Activated T-cell treated with anti-CD3 and anti-CD28 coated beads for 4 hours (primary cell): Measurements from ENCODE around the gene FMN2.

Experiments used
- DNase-seq: peaks from one replicate; pipeline ENCODE4 v3.0.0-alpha.2; 2020

Gene FMN2

DNA sequence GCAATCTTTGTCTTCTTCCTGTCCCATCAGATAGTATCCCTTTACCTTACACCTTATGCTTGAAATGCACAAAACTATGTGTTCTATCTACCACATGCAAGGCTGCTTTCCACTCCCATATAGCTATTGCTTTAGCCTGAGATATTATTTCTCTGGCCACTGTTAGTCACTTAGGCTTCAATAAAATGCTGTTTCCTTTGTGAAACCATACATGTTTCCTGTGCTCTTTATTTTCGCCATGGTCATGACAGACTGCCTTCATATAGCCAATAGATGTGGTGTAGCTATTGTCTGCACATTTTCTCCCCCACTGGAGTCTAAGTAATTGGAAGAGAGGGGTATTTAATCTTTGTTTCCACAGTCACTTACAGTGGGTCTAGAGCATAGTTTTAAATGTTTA is 411.9 kb downstream of the FMN2 start:
- no peak for DNase-seq

- DNase-seq, result no peak
Observed at GRCh38 chr1:240506176-240506575, 414.5 kb downstream of the FMN2 start.

DNA sequence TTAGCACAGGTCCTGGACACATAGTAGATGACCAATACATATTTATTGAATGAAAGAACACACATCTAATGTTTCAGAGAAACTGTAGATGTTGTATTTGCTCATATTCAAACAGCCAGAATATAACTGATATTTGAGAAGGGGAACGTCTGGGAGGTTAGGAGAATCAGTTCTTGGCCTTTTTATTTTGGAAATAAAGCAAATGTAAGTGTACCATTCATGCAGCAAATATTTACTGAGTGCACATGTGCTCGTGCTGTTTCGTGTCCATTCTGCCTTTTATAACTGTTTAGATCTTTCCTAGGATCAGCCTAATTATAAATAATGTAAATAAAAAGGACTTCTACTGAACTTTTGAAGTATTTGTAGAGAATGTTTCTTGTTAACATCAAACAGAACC is 416.5 kb downstream of the FMN2 start:
- no peak for DNase-seq

- no peak for DNase-seq
Observed at GRCh38 chr1:240508950-240509349, 417.3 kb downstream of the FMN2 start.

DNA sequence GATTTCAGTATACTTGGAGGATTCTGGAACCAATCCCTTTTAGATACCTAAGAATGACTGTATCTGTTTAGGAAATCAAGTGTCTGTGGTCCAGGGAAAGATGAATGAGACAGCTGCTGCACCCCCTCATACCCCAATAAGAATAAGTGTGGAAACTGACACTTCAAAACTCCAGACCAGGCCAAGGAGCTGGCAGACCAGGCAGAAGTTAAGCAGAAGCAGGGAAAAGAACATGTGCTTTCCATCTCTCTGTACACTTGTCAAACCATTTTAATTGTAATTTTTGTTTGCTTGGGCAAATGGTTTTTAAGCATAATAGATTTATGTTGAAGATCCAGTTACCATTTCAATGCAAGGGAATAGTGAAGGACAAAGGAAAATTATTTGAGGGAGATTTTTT is 420.1 kb downstream of the FMN2 start:
- DNase-seq, result no peak

DNA sequence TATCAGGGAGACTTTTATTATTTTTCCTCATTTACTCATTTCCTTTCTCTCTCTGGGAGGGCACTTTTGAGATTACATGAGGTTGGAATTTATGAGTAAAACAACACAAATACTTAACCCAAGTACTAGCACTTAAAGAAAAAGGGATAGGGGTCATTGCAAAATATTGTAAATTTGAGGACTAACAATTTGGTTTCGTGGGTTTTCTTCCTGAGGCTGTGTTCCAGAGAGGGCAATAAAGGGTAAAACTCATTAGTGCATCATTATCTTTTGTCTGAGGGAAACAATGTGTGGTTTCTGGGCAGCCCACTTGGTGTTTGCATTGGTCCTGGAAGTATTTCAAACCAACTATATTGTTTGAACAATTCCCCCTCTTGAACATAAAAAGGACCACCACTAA is 423.8 kb downstream of the FMN2 start:
- DNase-seq, result no peak

DNA sequence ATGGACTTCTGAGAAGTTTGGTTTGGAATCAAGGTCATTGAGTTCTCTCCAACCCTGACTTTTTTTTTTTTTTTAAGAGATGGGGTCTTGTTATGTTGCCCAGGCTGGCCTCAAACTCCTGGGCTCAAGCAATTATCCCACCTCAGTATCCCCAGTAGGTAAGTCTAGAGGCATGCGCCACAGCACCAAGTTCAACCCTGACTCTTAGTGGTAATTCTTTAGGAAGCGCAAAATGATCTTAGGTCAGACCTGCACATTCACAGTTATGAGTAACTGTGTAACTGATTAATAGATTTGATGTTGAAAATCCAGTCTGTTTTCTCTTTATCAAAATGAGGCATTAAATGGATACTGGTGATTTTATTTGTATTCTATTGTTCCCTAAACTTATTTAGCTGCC is 424.4 kb downstream of the FMN2 start:
- DNase-seq, result no peak

DNA sequence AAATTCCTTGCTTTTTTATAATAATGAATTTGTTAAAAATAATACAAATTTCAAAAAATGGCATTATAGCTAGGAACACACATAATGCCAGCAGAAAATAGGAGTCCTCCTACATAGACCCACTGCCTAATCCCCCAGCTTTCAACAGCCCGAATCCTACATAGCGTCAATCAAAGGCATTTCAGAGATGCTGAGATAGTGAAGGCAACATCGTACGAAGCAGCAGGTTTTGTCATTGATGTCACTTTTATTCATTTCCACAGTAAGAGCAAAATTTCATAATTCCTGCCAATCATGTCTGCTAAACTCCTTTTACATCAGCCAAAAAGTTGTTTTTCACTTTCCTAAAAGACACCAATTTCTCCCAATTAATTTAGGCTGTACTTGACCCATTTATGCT is 426.2 kb downstream of the FMN2 start:
- no peak for DNase-seq

DNA sequence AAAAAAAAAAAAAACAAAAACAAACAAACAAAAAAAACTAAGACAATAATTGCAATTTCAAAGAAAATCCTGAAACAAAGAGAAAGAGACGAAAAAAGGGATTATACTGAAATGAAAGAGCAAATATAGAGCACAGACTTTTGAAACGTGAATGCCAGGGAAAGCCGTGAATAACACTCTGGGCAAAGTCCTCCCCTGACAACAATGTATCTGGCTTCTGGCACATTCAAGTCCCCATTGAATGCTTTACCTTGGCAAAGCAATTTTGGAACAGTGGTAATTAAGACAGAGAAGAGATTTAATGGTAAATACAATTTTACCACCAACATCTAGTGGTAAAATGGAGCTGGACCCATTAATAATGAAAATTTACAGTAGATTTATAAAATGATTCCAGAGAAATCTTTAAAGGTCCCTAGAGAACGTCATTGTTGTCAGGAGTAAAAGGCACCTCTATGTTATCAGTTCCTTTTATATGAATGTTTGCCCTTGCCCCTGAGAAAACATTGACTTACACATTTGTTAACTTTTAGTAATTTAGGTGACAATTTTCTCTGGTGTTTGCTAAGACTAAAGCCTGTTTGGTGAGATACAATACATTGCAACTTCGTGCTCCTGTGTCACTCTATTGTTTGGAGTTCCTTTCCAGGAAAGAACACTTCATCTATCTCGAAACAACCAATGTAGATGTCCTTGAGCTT is 430.6 kb downstream of the FMN2 start:
- DNase-seq, result no peak

DNA sequence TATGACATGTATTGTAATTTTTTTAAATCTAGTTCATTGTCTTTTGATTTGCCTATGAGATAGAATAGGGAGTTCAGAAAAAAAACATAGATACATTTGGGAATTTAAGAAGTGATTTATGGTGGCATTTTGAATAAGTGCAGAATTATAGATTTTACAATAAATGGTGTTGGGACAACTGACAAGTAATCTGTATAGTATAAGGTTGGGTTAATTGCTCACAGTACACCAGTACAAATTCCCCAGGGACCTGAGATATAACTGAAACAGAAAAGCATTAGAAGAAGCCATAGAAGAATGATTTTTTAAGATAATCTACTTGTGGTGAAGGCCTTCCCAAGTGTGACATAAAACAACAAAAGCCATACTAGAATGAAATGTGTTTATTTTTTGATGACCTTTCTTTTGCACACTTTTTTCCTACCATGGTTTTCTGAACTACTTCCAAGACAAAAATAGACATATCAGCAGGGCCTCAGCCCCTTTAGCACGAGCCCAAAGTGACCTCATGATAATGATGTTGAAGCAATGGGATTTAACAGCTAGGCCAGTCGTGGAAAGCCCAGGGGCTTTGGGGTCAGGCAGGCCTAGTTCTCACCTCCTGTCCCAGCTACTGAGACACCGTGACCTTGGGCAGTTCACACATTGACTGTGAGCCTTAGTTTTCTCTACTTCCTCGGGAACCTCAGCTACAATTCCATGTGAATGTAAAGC is 432.8 kb downstream of the FMN2 start:
- no peak for DNase-seq
